Suppressor macrophage (primary cell): ENCODE measurements around the gene CFAP73.
"Not testable (repeated sequence)": the region's sequence is repeated elsewhere in the genome, so short reads cannot be mapped to it uniquely, and the experiment has no call there.

ENCODE experiments used
- DNase-seq, 4 experiments: peaks; one replicate each; pipeline ENCODE4 v3.0.0-alpha.2; 2020 to 2022
- total RNA-seq, 17 experiments: gene quantifications; one replicate each; lab custom pipeline; 2026; ENCODE audit warnings: mixed read lengths in 6 of 17, inconsistent platforms in 3 of 17; lab: John Stamatoyannopoulos, UW

Gene CFAP73
- 0 to 1.2 (median 0.07) reads per million in 17 experiments for total RNA-seq

DNA sequence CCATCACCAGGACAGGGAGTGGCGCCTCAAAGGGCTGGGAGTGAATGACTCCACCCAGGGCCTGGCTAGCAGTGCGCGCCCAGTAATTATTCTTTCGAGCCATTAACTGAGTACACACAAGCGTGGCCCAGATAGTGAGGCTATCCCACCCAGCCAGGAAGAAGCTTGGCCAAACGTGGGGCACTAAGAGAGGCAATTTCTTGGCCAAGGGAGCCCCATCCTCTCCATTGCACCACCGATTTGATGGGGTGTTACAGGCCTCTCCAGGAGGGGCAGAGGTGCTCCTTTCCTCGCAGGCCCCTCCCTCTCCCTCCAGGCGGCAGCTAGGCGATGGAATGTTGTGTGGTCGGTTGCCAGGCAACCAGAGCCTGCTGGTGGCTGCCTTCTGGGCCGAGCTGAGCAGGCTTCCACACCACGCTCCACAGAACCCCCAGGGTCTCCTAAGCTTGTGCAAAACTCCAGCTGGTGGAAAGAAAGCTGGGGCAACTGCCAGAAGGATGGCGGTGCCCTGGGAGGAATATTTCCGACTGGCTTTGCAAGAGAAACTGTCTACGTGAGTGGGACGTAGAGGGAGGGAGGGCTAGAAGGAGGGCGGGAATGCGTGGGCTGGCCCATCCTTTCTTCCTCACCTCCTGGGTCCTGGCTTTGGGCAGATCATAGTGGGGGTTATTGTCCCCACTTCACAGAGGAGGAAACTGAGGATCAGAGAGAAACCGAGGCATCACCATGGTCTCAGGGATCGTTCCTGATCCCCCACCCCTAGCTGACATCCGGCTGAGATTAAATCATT, at the start of gene CFAP73:
Gene CFAP73, plus strand, starts transcription at position 364 of the 790 bp plus-strand sequence. Its CDS starts 134 bp downstream, at position 498.
- DNase-seq, result peak in 3 of 4 experiments; percentile 41 to 54 (median 43)

DNA sequence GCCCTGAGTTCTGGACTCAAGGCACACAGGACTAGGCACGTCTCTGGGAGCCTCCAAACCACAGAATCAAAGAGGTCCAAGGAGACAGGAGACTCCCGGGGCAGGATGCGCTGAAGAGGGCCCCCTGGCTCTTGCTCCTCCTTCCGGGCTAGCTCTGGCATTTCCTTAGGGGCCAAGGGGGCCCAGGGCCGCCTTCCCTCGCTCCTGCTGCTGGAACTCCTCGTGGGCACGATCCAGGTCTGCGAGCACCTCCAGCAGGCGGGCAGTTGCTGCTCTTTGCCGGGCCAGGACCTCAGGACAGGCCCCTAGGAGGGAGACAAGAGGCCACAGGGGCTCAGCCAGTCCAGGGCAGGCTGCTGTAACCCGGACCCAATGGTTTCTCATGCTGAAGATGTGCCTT, 49.8 kb upstream of the CFAP73 start:
- DNase-seq, result no peak

DNA sequence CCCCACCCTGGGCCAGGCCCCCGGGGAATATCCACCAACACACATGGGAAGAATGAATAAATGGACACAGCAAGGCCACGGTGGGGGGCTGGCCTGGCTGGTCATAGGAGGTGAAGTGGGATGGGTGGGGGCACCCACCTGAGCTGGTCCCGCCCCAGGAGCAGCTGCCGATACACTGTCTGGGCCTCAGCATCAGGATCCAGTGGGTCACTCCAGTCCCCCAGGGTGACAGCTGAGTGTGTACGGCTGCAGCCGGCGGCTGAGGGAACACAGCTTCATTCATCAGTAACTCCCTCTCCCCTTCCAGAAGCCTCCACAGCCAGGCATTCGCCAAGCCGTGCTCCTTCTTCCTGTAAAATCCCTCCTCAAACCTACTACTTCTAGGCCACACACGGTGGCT, 47.8 kb upstream of the CFAP73 start:
- no peak for DNase-seq

DNA sequence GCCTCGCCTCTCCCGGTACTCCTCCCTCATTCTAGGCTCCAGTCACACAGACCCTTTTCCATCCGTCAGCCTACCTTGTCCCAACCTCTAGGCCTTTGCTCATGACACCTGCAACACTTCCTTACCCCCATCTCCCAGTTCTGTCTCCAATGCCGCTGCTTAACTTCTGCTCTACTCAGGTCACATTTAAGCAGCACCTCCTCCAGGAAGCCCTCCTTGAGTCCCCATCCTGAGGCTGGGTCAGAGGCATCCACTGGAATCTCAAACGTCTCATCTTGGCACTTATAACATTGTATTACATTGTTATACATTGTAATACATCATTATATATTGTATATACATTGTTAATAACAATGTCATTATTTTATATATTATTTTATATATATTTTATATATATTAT, 46.7 kb upstream of the CFAP73 start:
- no peak for DNase-seq

DNA sequence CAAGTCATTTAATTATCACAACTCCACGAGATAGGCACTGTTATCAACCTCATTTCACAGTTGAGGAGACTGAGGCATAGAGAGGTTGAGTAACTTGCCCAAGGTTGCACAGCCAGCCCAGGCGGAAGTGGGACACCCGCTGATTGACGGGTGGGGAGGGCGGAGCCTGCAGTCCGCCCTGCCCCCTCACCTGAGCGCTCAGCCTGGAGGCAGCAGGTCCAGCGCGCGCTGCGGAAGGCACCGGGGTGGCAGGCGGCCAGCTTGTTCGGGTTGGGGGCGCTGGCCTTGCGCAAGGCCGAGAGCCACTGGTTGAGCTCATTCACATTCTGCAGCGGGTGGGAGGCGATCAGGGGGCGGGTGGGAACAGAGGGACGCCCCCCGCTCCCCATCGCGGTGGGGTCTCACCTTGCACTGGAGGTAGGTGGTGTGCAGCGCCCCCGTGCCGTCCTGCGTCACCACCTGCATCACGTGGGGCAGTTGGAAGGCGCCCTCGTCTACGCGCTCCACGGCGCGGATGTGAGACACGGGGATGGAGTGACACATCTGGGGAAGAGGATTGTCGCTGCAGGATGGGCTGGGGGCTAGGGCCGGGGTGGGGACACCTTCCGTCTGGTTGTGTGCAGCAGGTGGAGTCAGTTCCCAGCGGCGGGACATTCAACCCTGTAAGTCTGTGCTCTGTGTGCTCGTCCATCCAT, 45.6 kb upstream of the CFAP73 start:
- DNase-seq, result peak in 2 of 4 experiments; percentile 24 to 26

DNA sequence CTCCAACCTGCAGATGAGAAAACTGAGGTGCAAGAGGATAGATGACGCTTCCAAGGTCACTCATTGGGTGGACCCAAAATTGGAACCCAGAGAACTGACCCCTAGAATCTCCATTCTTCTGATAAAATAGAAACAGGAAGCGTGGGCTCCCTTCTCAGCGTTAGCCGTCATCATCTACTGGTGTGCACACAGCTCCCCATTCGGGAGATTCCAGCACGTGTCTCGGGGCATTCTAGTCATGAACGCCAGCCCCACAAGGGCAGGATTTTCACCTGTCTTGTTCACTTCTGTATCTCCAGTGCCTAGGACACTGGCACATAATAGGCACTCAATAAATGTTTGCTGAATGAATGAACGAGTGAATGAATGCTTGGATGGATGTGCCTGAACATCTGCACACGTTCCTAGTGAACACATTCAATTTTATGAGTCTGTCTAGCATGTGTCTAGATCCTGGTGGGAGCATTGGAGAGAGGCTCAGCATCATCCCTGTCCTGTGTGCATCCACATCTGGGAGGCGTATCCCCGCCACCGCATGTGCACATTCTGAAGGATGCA, 44.5 kb upstream of the CFAP73 start:
- DNase-seq, result peak in 1 of 4 experiments; percentile 12

DNA sequence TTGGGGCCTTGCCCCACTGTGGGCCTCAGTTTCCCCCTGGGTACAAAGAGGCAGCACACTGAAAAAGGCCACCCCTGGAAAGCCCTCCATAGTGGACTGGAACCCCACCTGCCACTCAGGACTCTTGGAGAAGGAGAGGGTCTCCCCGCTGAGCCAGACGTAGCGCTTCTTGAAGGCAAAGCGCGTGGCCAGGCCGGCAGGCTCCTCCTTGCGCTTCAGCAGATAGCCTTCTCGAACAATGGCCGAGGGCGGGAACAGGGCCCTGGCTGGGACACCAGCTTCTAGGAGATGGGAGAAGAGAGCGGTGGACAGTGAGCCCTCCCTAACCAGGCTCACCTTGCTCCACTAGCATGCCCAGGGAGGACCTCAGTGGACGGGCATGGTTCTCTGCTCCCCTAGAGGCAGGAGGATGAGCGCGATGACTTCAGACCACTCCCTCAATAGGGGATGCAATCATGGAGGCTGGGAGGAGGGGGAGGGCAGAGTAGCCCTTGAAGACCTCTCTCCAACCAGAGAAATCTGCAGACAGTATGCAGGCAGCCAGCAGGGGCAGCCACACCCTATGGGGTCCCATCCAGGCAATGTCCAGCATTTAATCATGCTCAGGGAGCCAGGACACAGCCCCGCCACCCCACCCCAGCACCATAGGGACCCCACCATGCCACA, 43.8 kb upstream of the CFAP73 start:
- DNase-seq, result no peak

DNA sequence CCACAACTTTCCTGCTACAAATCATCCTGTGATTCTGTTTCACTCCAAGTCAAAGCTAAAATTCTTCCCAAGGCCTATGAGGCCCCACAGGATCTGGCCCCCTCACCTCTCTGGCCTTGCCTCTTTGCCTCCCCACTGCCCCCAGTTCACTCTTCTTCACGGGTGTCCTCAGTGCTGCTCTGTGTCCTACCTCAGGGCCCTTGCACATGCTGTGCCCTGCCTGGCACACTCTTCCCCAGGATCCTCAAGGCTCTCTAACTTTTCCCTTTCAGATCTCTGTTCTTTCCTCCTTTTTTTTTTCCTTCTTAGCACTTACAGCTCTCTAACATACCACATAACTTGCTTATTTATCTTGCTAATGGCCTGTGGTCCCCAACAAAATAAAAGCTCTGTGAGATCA, 43.2 kb upstream of the CFAP73 start:
- no peak for DNase-seq

DNA sequence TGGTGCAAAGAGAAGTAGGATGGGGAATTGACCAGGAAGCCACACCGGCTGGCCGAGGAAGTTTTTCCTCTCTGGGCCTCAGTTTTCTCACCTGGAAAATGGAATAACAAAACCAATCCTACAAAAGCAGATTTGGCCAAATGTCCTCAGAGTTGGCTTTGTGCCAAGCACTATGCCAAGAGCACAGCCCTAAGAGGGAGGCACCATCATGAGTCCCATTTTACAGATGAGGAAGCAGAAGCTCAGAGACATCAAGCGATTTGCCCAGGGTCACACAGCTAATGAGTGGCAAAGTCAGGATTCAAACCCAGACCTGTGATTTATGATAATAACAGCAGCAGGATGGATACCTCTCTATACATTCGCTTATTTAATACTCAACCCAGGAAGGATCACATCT, 41.2 kb upstream of the CFAP73 start:
- DNase-seq, result no peak

DNA sequence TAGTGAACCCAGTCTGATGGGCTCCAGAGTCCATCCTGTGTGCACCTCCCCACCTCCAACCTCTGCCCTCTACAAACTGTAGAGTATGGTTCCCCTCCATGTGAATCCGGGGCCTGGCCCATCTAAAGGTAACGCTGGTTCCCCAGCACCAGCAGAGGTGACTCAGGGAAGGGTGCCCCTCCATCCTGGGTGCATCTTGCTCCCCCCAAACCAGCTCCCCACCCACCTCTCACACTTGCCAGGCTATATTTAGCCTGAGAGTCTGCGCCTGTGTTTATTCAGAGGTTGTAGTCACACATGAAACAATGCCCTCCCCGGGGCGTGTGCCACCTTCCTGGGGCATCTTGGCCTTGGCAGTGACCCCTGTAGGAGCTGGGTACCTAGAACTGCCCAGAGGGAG, 40.2 kb upstream of the CFAP73 start:
- DNase-seq, result no peak

DNA sequence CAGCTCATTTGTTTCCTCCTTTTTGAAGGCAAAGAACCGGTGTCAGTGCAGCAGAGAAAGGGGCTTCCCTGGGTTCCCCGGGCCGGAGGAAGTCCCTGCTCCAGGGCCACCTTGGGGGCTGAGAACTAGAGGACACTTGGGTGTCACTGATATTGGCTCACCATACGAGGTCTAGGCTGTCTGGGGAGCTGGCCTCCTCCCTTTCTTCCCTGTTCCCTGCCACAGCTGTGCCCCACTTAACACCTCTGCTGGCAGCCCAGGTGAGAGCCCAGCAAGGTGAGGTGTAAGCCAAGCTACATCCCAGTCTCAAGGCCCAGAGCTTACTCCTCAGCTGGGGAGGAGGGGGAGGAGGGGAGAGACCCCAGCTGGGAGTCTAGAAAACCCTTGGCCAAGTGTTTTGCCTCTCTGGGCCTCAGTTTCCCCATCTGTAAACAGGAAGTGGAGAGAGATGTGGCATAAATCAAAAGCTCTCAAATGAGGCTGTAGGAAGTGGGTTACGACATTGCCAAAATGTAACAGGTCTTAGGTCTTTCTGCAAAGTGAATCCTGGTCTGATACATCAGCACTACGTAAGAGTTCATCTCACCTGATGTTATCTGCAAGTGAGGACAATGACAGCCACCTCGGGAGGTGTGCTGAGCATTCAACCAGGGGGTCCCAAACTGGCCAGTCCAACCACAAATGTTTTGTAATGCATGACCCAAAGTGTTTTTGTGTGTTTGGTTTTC, 39.5 kb upstream of the CFAP73 start:
- DNase-seq, result no peak

DNA sequence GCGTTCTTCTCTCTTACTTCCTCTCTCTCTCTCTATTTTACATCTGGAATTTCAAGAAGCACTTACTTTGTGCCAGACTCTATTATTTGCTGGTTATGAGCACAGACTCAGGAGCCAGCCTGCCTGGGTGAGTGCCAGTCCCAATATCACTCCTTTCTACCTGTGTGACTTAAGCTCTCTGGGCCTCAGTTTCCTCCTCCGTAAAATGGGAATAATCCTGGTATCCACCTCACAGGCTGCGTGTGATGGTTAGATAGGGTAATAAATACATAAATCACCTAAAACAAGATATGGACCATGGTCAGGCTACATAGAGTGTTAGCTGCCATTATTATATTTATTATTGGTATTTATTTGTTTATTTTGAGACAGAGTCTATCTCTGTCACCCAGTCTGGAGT, 38.3 kb upstream of the CFAP73 start:
- DNase-seq, result no peak

DNA sequence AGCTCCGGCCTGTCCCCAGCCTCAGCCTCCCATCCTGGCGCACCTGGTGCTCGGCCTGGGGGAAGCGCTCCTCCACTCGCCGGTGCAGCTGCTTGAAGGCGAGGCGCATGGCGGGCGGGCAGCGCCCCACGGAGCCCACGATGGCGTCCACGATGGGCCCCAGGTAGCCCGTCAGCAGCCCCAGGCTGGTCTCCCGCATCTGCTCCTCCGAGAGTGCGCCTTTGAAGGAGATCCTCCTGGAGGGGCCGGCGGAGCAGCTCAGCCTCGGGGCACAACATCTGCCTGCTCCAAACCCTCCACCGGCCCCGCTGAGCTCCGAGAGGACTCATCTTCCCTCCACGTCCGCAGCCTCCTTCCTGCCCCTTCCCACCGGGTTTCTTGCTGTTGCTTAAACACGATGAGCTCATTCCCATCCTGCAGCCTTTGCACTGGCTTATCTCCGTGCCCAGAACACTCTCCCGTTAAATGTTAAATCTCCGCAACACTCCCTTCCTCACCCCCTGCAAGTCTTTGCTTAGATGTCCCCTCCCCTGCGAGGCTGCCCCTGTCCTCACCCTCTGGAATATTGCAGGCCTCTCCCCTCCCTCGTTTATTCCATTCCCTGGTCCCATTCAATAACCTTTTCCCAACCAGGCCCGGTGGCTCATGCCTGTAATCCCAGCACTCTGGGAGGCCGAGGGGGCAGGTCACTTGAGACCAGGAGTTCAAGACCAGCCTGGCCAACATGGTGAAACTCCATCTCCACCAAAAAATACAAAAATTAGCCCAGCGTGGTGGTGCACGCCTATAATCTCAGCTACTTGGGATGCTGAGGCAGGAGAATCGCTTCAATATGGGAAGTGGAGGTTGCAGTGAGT, 37.3 kb upstream of the CFAP73 start:
- no peak for DNase-seq

DNA sequence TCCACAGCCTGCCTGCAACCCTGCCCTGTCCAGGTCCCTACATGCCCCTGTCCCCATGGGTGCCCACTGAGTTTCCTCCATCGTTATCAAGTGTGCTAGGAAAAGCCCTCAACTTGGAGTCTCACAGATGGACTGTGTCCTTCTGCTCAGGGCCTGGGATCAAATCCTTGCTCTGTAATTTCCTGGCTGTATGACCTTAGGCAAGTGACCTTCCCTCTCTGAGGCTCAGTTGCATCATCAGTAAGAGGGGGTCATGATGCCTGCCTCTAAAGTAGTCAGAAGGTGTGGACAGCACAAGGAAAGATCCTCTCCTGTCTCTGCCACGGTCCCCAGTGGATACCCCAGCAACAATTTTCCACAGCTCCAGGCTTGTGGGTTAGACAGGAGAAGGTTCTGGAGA, 36.1 kb upstream of the CFAP73 start:
- DNase-seq, result no peak

DNA sequence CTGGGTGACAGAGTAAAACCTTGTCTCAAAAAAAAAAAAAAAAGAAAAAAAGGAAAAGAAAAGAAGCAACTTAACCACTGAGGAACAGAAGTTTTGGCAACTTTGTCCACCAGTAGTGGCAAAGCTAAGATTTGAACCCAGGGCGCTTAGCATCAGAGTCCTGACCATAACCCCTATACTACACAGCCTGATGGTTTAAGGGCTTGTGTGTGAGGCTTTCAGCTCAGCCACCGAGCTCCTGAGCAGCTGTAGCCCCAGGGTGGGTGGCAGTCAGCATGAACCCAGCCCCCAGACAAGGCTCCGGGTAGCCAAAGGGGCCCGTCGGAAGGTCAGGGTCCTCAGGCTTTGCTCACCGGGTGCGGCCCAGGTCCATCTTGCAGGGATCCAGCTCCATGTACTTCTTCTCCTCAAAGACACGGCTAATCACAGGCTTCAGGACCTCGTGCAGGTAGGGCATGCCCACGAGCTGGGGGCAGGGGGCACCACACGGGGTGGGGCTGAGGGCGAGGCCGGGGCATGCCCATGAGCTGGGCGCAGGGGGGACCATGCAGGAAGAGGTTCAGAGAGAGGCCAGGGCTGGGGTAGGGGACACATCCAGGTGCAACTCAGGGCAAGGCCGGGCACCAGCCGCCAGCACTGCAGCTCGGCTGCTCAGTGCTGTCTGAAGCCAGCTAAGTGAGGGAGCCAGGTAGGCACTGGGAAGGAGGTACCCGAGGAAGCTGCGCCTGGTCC, 34.9 kb upstream of the CFAP73 start:
- no peak for DNase-seq

DNA sequence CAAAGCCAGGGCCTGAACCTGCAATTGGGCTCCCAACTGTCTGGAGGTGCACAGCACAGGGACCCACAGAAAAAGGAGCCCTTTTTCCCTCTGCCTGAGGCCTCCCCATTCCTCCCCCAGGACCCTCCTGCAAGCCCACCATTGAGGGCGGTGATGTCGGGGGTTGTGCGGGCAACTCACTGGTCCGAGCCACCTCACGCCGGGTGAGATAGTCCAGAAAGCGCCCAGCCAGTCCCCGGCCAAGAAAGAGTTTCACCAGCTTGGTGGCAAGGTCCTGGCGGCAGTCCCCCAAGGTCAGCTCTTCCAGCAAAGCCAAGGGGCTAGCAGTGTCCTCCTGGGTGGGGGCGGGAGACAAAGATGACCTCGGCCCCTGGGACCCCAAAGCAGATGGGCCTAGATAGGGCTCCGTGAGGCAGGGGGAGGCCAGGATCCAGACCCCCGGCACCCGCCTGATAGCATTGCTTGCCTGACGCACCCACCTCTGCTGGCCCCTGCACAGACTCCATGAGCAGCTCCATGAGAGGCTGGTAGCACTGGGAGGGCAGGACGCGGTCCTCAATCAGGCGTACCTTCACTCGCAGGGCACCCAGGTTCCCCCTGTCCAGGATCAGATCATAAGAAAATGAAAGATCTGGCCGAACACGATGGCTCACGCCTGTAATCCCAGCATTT, 33.9 kb upstream of the CFAP73 start:
- no peak for DNase-seq

DNA sequence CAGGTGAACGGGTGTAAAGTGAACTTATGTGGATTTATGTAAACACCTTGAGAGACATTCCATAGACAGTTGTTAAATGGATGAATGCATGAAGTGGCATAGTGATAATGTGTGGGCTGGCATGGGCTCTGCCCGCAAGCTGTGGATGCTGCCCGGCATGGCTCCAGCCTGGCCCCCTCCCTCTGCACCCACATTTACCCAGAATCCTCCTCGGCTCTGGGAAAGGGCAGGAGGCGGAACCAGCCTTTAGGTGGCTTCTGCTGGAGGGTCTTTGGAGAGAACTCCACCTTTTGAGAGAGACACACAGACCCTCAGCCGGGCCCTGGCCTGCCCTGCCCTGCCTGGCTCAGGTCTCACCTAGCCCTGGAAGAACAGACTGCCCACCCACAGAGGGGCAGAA, 32.6 kb upstream of the CFAP73 start:
- no peak for DNase-seq

DNA sequence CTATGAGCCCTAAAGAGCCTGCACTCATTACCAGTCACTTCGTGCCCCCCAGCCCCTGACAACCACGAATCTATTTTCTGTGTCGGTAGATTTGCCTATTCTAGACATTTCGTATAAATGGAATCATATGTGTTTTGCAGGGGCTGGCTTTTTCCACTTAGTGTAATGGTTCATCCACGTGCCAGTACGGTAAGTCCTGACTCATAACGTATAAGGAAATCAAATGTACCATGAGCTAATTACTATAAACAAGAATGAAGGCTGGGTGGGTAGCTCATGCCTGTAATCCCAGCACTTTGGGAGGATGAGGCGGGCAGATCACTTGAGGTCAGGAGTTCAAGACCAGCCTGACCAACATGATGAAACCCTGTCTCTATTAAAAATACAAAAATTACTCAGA, 31.8 kb upstream of the CFAP73 start:
- DNase-seq, result not testable (repeated sequence)

DNA sequence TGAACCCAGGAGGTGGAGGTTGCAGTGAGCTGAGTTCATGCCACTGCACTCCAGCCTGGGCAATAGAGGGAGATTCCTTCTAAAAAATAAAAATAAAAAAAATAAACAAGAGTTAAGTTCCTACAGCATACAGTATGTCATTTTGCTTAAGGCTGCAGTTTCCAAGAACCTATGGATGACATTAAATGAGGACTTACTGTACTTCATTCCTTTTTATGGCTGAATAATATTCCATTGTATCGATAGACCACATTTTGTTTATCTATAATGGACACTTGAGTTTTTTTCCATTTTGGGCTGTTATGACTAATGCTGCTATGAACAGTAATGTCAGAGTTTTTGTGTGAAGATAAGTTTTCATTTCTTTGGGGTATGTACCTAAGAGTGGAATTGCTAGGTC, 31.4 kb upstream of the CFAP73 start:
- DNase-seq, result no peak
